OCI-LY3 (cell line): Measurements from ENCODE around the gene ADAMTS6.

Source experiments
- H2AFZ ChIP-seq: fragments of 200-600, 300-600 bp; shearing (Covaris generic); 2 replicates; pipeline ENCODE4 v1.6.0; 2014; ENCODE audit warnings: antibody characterized with exemption, low read depth, low read length
- H3K27ac ChIP-seq: fragments of 200-600, 300-600 bp; sonication (generic); 2 replicates; pipeline ENCODE4 v1.5.1; 2014; ENCODE audit warnings: mild to moderate bottlenecking, low read length, moderate library complexity, mixed read lengths
- H3K27me3 ChIP-seq: fragments of 200-600, 300-600 bp; sonication (generic); 2 replicates; pipeline ENCODE4 v1.6.1; 2014; ENCODE audit warnings: low read depth, low read length, mixed read lengths
- H3K36me3 ChIP-seq: fragments of 200-600, 300-600 bp; sonication (generic); replicated peaks from 2 replicates; pipeline ENCODE3; 2014; ENCODE audit warnings: low read depth, low read length, mixed read lengths
- H3K4me1 ChIP-seq: fragments of 300-600, 200-600 bp; sonication (generic); 2 replicates; pipeline ENCODE4 v1.6.1; 2014; ENCODE audit warnings: low read length, mixed read lengths
- H3K4me2 ChIP-seq: fragments of 200-600, 300-600 bp; sonication (generic); 2 replicates; pipeline ENCODE4 v1.6.1; 2014; ENCODE audit warnings: low read length, mixed read lengths
- H3K4me3 ChIP-seq: fragments of 300-600, 200-600 bp; sonication (generic); 2 replicates; pipeline ENCODE4 v1.5.1; 2014; ENCODE audit warnings: antibody characterized with exemption, mild to moderate bottlenecking, low read length, moderate library complexity
- H3K79me2 ChIP-seq: fragments of 300-600, 200-600 bp; shearing (Covaris generic); 2 replicates; pipeline ENCODE4 v1.6.1; 2014; ENCODE audit warnings: mild to moderate bottlenecking, low read length, mixed read lengths
- H3K9ac ChIP-seq: fragments of 300-600, 200-600 bp; shearing (Covaris generic); 2 replicates; pipeline ENCODE4 v1.6.0; 2014; ENCODE audit warnings: mild to moderate bottlenecking, low read length, moderate library complexity
- H3K9me3 ChIP-seq: fragments of 200-600, 300-600 bp; shearing (Covaris generic); 2 replicates; pipeline ENCODE4 v1.6.1; 2014; ENCODE audit warnings: low read length, mixed read lengths; ENCODE audit not compliant: insufficient read depth
- H4K20me1 ChIP-seq: fragments of 200-600, 300-600 bp; sonication (generic); 2 replicates; pipeline ENCODE4 v1.6.1; 2016; ENCODE audit warnings: low read length, mixed read lengths; ENCODE audit not compliant: insufficient read depth
- CTCF ChIP-seq: fragments of 200-600, 300-600 bp; sonication (generic); IDR thresholded peaks from 2 replicates; pipeline ENCODE4 v1.5.1; 2014; ENCODE audit warnings: antibody characterized with exemption, low read length, low read depth
- EZH2phosphoT487 ChIP-seq: fragments of 200-600 bp; shearing (Covaris generic); IDR thresholded peaks from 2 replicates; pipeline ENCODE4 v1.6.1; 2018; ENCODE audit warnings: antibody characterized with exemption, mixed run types, low read depth

ADAMTS6 gene

GRCh38 chr5:65203746-65204145, 278.0 kb downstream of the ADAMTS6 start:
- Histone ChIP-seq H3K36me3 (no peaks in the 10 kb centered on the region), H3K27ac (no peak overlapping the region), H3K9me3 (no peaks in the 10 kb centered on the region), H4K20me1 (no peaks in the 10 kb centered on the region), H3K4me1 (no peaks in the 10 kb centered on the region), H3K27me3 (no peaks in the 10 kb centered on the region), H2AFZ (no peak overlapping the region), H3K4me3 (no peak overlapping the region), H3K9ac (no peak overlapping the region), H3K79me2 (no peaks in the 10 kb centered on the region), H3K4me2 (no peak overlapping the region)
- no peak for TF ChIP-seq CTCF
- no peak for TF ChIP-seq EZH2phosphoT487

- Histone ChIP-seq H3K4me2 (no peak overlapping the region), H3K9me3 (no peaks in the 10 kb centered on the region), H3K79me2 (no peaks in the 10 kb centered on the region), H3K36me3 (no peaks in the 10 kb centered on the region), H3K27ac (no peak overlapping the region), H4K20me1 (no peaks in the 10 kb centered on the region), H3K4me1 (no peaks in the 10 kb centered on the region), H2AFZ (no peak overlapping the region), H3K9ac (no peak overlapping the region), H3K27me3 (no peaks in the 10 kb centered on the region), H3K4me3 (no peak overlapping the region)
- TF ChIP-seq EZH2phosphoT487 (no peak), CTCF (no peak)
Measured at GRCh38 chr5:65199993-65200675, 281.6 kb downstream of the ADAMTS6 start.

- Histone ChIP-seq H3K9me3 (no peaks in the 10 kb centered on the region), H3K4me1 (no peaks in the 10 kb centered on the region), H3K27me3 (no peaks in the 10 kb centered on the region), H2AFZ (no peak overlapping the region), H3K4me2 (no peak overlapping the region), H3K4me3 (no peak overlapping the region), H3K36me3 (no peaks in the 10 kb centered on the region), H4K20me1 (no peaks in the 10 kb centered on the region), H3K27ac (no peak overlapping the region), H3K79me2 (no peaks in the 10 kb centered on the region), H3K9ac (no peak overlapping the region)
- no peak for TF ChIP-seq EZH2phosphoT487
- no peak for TF ChIP-seq CTCF
Measured at GRCh38 chr5:65198456-65199120, 283.1 kb downstream of the ADAMTS6 start.

GRCh38 chr5:65197531-65198455, 283.9 kb downstream of the ADAMTS6 start:
- no peak overlapping the region for H3K27ac ChIP-seq

More at GRCh38 chr5:65197531-65198455, 283.9 kb downstream of the ADAMTS6 start:
- Histone ChIP-seq H3K4me3 (no peak overlapping the region), H3K9ac (no peak overlapping the region), H4K20me1 (no peaks in the 10 kb centered on the region), H3K4me1 (no peaks in the 10 kb centered on the region), H3K79me2 (no peaks in the 10 kb centered on the region), H3K4me2 (no peak overlapping the region), H3K36me3 (no peaks in the 10 kb centered on the region), H3K27me3 (no peaks in the 10 kb centered on the region), H2AFZ (no peak overlapping the region), H3K9me3 (no peaks in the 10 kb centered on the region)
- TF ChIP-seq CTCF (no peak), EZH2phosphoT487 (no peak)
